ENCODE measurements around the gene GOLT1A. TPM values are rescaled to one million over a fixed set of nuclear protein-coding genes. Genes with fewer than 3 reads are reported as not detected.
A peak's percentile ranks its signal among the peaks of the same experiment; 100 is the strongest.

Gene GOLT1A
- total and polyA plus RNA-seq, 2 donors (not counting 1 experiment from before 2014, with no cell fraction given) = not detected

- intact Hi-C loops (cut with micrococcal nuclease) = no loop called here
- no peak overlapping the region for H3K4me3 Mint-ChIP-seq
- H3K9me3 Mint-ChIP-seq (ENCODE audit: insufficient read depth) = peaks cover 3% of the 10 kb centered on the region
- WGBS (ENCODE audit: insufficient coverage) = 92% methylated on average over 7 of the region's 7 CpGs
- no peak overlapping the region for H3K27ac Mint-ChIP-seq
- DNase-seq (no peak), ATAC-seq (ENCODE audit: low read depth) (no peak)
- H3K4me3 ChIP-seq (ENCODE audit: control extremely low read depth in 1 of 5, extremely low read depth in 1 of 5, insufficient read depth in 1 of 5, low read depth in 2 of 5, low read length in 4 of 5) = no peak overlapping the region
- H3K4me1 ChIP-seq (ENCODE audit: control insufficient read depth in 2 of 2, insufficient read depth in 2 of 2, low read length in 2 of 2) = peaks cover 12 to 21% of the 10 kb centered on the region in 2 donors
- ChIA-PET CTCF (interaction anchor here (1.6 kb wide), 1 partner anchor 13 kb away, joined by 4 read pairs; no protein-coding TSS in a partner anchor), POLR2A (no interaction called here)
- peaks cover 0 to 10% (median 0%) of the 10 kb centered on the region in 3 donors for H3K9me3 ChIP-seq (ENCODE audit: control extremely low read depth in 1 of 3, control insufficient read depth in 2 of 3, insufficient read depth in 1 of 3, low read length in 2 of 3)
- peaks cover 0 to 23% (median 14%) of the 10 kb centered on the region in 4 experiments for H3K27me3 ChIP-seq (replicated peaks in 1 of 4; ENCODE audit: control extremely low read depth in 1 of 4, control insufficient read depth in 3 of 4, insufficient read depth in 4 of 4, low read length in 3 of 4)
- H3K27me3 Mint-ChIP-seq = peaks cover 19% of the 10 kb centered on the region
- TF ChIP-seq CTCF (IDR thresholded peaks at IDR 0.05) (no peak), EZH2 (IDR thresholded peaks at IDR 0.05; ENCODE audit: borderline replicate concordance, insufficient read depth, low read depth, low read length, poor library complexity, severe bottlenecking) (no peak)
- H4K20me1 ChIP-seq (ENCODE audit: control insufficient read depth, insufficient read depth, low read length, poor library complexity, severe bottlenecking) = no peaks in the 10 kb centered on the region
- H2AFZ ChIP-seq (ENCODE audit: insufficient read depth, low read depth, low read length, poor library complexity, severe bottlenecking) = no peak overlapping the region
- no peaks in the 10 kb centered on the region for H3K36me3 ChIP-seq (replicated peaks in 1 of 2; ENCODE audit: control extremely low read depth in 1 of 2, control insufficient read depth in 1 of 2, extremely low read depth in 1 of 2, insufficient read depth in 2 of 2, low read length in 1 of 2)
- no peak overlapping the region for H3K9ac ChIP-seq (ENCODE audit: low read length)
- peaks cover 7% of the 10 kb centered on the region for H3K4me1 Mint-ChIP-seq
- H3K4me2 ChIP-seq (replicated peaks; ENCODE audit: low read depth, low read length, poor library complexity, severe bottlenecking) = no peak overlapping the region
- H3K27ac ChIP-seq (ENCODE audit: low read length in 2 of 2) = no peak overlapping the region
- H3K79me2 ChIP-seq (ENCODE audit: control insufficient read depth, insufficient read depth, low read length) = no peaks in the 10 kb centered on the region
Observed at GRCh38 chr1:204211046-204211445, 2.7 kb downstream of the GOLT1A start.

GRCh38 chr1:204207136-204207616 lies 6.6 kb downstream of the GOLT1A start:
- H3K4me3 Mint-ChIP-seq = no peak overlapping the region
- Histone ChIP-seq H3K4me2 (replicated peaks; ENCODE audit: low read depth, low read length, poor library complexity, severe bottlenecking) (no peak overlapping the region), H3K36me3 (replicated peaks in 1 of 2; ENCODE audit: control extremely low read depth in 1 of 2, control insufficient read depth in 1 of 2, extremely low read depth in 1 of 2, insufficient read depth in 2 of 2, low read length in 1 of 2) (no peaks in the 10 kb centered on the region), H3K27me3 (replicated peaks in 1 of 4; ENCODE audit: control extremely low read depth in 1 of 4, control insufficient read depth in 3 of 4, insufficient read depth in 4 of 4, low read length in 3 of 4) (peaks cover 0 to 21% (median 13%) of the 10 kb centered on the region in 4 experiments), H3K4me1 (ENCODE audit: control insufficient read depth in 2 of 2, insufficient read depth in 2 of 2, low read length in 2 of 2) (peaks cover 0 to 6% of the 10 kb centered on the region in 2 donors), H3K9ac (ENCODE audit: low read length) (no peak overlapping the region), H3K79me2 (ENCODE audit: control insufficient read depth, insufficient read depth, low read length) (no peaks in the 10 kb centered on the region), H3K4me3 (ENCODE audit: control extremely low read depth in 1 of 5, extremely low read depth in 1 of 5, insufficient read depth in 1 of 5, low read depth in 2 of 5, low read length in 4 of 5) (no peak overlapping the region), H4K20me1 (ENCODE audit: control insufficient read depth, insufficient read depth, low read length, poor library complexity, severe bottlenecking) (no peaks in the 10 kb centered on the region), H3K9me3 (ENCODE audit: control extremely low read depth in 1 of 3, control insufficient read depth in 2 of 3, insufficient read depth in 1 of 3, low read length in 2 of 3) (peaks cover 0 to 3% (median 0%) of the 10 kb centered on the region in 3 donors), H2AFZ (ENCODE audit: insufficient read depth, low read depth, low read length, poor library complexity, severe bottlenecking) (peak overlapping the region; percentile 14), H3K27ac (ENCODE audit: low read length in 2 of 2) (no peak overlapping the region)
- peaks cover 32% of the 10 kb centered on the region for H3K27me3 Mint-ChIP-seq
- DNase-seq (peak; percentile 71), ATAC-seq (ENCODE audit: low read depth) (peak; percentile 78)
- H3K4me1 Mint-ChIP-seq = no peaks in the 10 kb centered on the region
- TF ChIP-seq CTCF (IDR thresholded peaks at IDR 0.05) (peak; percentile 92), EZH2 (IDR thresholded peaks at IDR 0.05; ENCODE audit: borderline replicate concordance, insufficient read depth, low read depth, low read length, poor library complexity, severe bottlenecking) (no peak)
- intact Hi-C loops (cut with micrococcal nuclease) = loop anchor here (1.0 kb wide), 2 partner anchors 45 to 346 kb away; partner anchors contain the start of gene SNRPE
- WGBS (ENCODE audit: insufficient coverage) = 20% methylated on average over 13 of the region's 13 CpGs
- POLR2A ChIA-PET = no interaction called here
- no peak overlapping the region for H3K27ac Mint-ChIP-seq
- CTCF ChIA-PET = interaction anchor here (0.5 to 2.0 kb wide), 16 partner anchors 9 to 581 kb away, joined by 3 to 8 read pairs (median 3); partner anchors contain the start of gene ATP2B4
- H3K9me3 Mint-ChIP-seq (ENCODE audit: insufficient read depth) = no peaks in the 10 kb centered on the region
